Measurements from ENCODE around the gene MBNL2.

MBNL2 gene

GRCh38 chr13:97408938-97409337, 186.8 kb downstream of the MBNL2 start:
- no peak for TF ChIP-seq CTCF (IDR thresholded peaks at IDR 0.05; ENCODE audit: control insufficient read depth, insufficient read depth, low read depth, low read length, missing control alignments)
- DNase-seq (ENCODE audit: low read depth): no peak
- H3K4me3 ChIP-seq (ENCODE audit: control insufficient read depth, low read depth, low read length): no peak overlapping the region

GRCh38 chr13:97411984-97412383, 189.9 kb downstream of the MBNL2 start:
- TF ChIP-seq CTCF (IDR thresholded peaks at IDR 0.05; ENCODE audit: control insufficient read depth, insufficient read depth, low read depth, low read length, missing control alignments): no peak
- DNase-seq (ENCODE audit: low read depth): no peak
- no peak overlapping the region for H3K4me3 ChIP-seq (ENCODE audit: control insufficient read depth, low read depth, low read length)

- no peak for TF ChIP-seq CTCF (IDR thresholded peaks at IDR 0.05; ENCODE audit: control insufficient read depth, insufficient read depth, low read depth, low read length, missing control alignments)
- no peak for DNase-seq (ENCODE audit: low read depth)
These were observed 191.6 kb downstream of the MBNL2 start for GRCh38 chr13:97413694-97414093.

GRCh38 chr13:97414392-97414791, 192.3 kb downstream of the MBNL2 start:
- no peak for DNase-seq (ENCODE audit: low read depth)
- H3K4me3 ChIP-seq (ENCODE audit: control insufficient read depth, low read depth, low read length): no peak overlapping the region
- no peak for TF ChIP-seq CTCF (IDR thresholded peaks at IDR 0.05; ENCODE audit: control insufficient read depth, insufficient read depth, low read depth, low read length, missing control alignments)

More at GRCh38 chr13:97413694-97414093, 191.6 kb downstream of the MBNL2 start:
- no peak overlapping the region for H3K4me3 ChIP-seq (ENCODE audit: control insufficient read depth, low read depth, low read length)

GRCh38 chr13:97417698-97418097, 195.6 kb downstream of the MBNL2 start:
- no peak overlapping the region for H3K4me3 ChIP-seq (ENCODE audit: control insufficient read depth, low read depth, low read length)
- no peak for TF ChIP-seq CTCF (IDR thresholded peaks at IDR 0.05; ENCODE audit: control insufficient read depth, insufficient read depth, low read depth, low read length, missing control alignments)

GRCh38 chr13:97422118-97423054, 200.3 kb downstream of the MBNL2 start:
- H3K4me3 ChIP-seq (ENCODE audit: control insufficient read depth, low read depth, low read length): no peak overlapping the region
- no peak for TF ChIP-seq CTCF (IDR thresholded peaks at IDR 0.05; ENCODE audit: control insufficient read depth, insufficient read depth, low read depth, low read length, missing control alignments)
- DNase-seq (ENCODE audit: low read depth): no peak

More at GRCh38 chr13:97417698-97418097, 195.6 kb downstream of the MBNL2 start:
- DNase-seq (ENCODE audit: low read depth): no peak
